T-helper 2 cell (primary cell): ENCODE results near the gene EPB41L5.

Source experiments
- DNase-seq, 5 experiments: peaks; one replicate each; pipeline versions ENCODE4 v3.0.0 to v3.0.0-alpha.2; 2012 to 2022

The EPB41L5 gene

DNA sequence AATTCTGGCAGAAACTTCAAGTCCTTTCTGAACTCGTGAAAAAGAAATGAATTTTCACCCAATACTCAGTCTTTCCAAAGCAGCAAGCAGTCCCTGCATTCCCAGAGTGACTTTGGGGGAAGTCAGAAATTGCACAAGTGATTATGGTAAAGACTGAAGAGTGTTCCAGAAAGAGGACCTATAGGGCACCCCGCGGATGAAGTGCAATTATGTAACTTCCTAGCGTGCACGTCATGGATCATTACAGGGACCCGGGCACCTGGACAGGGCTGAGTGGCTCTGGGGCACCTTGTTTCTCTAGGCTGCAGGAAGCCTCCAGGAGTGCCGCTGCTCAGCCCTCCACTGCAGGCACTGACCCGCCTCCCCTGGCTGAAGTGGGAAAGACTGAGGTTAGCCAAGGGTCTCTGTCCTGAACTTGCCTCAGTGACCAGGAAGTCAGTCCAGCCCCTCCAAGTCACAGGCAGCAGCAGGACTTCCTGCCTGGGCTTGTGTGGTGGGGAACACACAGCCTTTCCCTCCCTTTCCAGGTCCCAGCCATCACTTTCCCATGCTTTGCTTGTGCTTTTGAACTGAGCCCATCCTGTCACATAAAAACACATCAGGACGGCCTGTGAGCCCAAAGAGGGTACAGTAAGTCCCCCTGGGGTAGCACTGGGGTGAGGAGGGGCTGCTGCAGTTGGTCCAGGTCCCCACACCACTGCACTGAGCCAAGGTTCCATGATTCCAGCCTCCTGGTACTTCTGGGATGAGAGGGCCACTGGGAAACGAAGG lies 190.6 kb downstream of the EPB41L5 start:
- no peak for DNase-seq

- no peak for DNase-seq
Observed at GRCh38 chr2:120204022-120204405, 191.1 kb downstream of the EPB41L5 start.

DNA sequence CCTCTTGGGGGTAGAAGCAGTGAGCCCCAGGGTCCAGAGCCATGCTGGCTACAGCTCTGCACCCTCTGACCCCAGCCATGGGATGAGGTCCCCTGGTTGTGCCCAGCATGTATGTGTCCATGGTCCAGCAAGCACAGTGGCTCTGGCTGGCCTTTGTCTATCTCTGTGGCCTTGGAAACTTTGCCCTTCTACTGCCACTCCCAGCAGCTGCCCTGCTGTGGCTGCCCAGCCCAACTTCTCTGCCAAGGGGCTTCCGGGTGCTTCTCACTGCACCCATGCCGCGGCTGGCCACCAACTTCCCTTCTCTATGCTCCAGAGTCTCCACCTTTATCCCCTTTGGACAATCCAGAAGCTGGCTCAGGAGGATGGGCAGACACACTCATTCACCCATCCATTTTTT lies 191.5 kb downstream of the EPB41L5 start:
- DNase-seq, result no peak

DNA sequence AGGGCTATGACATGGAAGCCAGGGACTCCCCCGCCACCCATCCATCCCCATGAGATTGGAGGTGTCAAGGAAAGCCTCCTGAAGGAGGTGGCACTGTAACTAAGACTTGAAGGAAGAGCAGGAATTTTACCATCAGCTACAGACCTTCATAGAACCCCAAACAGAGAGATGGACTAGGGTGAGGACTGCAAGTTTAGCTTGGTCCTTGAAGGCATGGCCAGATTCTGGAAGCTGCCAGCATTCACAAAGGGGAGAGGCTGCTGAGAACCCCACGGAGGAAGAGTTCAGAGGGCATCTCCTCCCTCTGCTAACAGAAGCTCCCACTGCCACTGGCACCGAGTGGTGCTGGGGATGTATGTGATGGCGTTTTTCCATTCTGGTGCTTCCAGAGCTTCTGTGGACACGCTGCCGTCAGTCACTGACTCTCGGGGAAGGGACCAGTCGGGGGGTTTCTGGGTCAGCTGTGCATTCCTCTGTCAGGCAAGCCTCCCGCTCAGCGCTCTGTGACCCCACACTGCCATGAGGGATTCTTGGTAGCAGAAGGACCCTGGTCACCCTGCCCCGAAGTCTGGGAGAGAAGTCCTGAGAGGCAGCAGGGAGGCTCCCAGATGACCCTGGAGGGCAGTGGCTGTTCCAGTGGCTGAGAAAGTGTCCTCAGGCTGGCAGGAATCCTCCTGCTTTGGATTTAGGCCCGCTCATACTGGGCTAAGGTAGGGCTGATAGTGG lies 192.2 kb downstream of the EPB41L5 start:
- no peak for DNase-seq

- DNase-seq, result peak in 2 of 5 experiments; percentile 26 to 43
Observed at GRCh38 chr2:120206022-120206581, 193.2 kb downstream of the EPB41L5 start.

GRCh38 chr2:120208381-120209353 lies 195.8 kb downstream of the EPB41L5 start:
- no peak for DNase-seq

- no peak for DNase-seq
Observed at GRCh38 chr2:120209427-120210269, 196.8 kb downstream of the EPB41L5 start.

- peak in 1 of 5 experiments; percentile 74 for DNase-seq
Observed at GRCh38 chr2:120210270-120210693, 197.4 kb downstream of the EPB41L5 start.

DNA sequence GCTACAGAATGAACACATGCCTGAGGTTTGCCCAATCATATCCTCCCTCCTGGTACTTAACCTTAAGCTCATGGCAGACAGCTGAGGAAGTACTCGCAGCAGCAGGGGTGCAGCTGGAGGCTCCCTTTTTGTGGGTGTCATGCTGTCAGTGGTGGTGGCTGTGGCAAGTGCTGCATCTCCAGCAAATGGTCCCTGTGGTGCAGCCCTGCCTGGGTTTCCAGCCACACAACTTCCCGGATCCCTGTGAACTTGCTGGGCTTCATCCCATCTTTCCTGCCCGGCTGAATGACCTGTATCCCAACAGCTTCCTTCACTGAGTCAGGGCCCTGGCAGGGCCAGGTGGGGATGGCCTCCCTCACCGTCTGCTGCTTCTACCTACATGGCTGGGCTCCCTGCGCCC lies 205.3 kb downstream of the EPB41L5 start:
- DNase-seq, result no peak

DNA sequence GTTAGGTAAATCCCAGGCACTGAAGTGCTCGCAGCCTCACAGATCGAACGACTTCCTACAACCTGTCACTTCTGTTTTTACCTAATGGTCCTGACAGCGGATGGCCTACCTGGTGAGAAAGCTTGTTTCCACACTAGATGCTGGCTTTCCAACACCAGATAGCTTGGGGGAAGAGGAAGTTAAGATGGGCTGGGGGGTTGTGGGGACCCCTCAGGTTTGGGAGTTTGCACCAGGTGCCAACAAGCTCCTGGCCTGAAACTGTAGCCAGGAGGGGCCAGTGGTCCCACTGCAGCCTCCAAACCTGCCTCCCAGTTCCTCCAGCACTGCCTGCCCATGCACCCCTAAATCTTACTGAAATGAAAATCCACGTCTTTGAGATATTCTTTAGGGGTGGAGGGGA lies 206.4 kb downstream of the EPB41L5 start:
- DNase-seq, result no peak

- no peak for DNase-seq
Observed at GRCh38 chr2:120219766-120220165, 206.9 kb downstream of the EPB41L5 start.

DNA sequence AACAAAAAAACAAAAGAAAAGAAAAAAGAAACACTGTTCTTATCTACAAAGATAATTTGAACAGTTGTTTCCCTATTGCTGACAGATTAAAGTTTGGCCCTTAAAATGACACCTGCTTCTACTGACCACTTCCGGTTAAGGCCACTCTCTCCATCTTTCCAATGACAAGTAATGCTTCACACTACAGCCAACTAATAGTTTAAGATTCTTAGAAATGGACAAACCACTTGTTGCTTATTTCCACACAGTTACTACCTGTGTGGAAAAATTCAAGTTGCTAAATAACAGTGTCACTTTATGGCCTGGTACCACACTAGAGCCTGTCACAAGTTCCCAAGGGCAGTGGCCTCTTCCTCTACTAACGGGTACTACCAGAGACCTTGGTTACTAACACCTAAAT lies 207.9 kb downstream of the EPB41L5 start:
- no peak for DNase-seq

GRCh38 chr2:120221616-120222015 lies 208.7 kb downstream of the EPB41L5 start:
- no peak for DNase-seq

DNA sequence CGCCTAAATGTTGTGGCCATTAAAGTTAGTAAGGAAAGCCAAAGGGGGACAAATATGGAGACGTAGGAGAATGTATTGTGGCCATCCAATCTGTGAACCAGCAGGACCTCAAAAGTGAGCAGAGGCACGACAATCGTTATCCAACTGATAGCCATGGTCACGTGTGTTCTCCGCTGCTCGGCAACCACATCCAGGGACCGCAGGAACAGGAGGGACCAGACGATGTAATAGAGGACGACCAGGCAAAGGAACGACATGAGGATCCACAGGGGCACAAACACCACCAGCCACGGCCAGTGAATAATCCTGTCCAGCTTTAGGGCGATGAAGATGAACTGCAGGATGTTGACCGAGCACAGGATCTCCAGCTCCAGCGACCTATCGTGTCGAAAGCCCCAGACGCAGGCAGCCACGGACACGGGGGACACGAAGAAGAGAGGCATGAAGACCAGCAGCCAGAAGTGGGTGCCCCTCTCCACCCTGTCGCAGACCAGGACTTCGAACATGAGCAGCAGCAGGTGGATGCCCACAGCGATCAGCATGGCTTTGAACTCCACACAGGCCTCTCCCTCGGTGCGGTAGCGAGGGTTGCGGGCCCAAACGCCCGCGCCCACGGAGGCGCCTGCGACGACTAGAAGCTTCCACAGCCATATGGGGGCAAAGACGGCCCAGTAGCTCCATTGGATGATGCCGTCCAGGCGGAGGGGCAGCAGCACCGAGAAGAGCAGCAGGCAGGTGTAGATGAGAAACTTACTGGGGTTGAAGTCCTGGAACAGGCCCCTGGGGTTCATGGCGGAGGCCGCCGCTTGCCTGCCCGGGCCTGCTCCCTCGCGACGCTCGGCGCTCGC lies 209.5 kb downstream of the EPB41L5 start:
- no peak for DNase-seq

GRCh38 chr2:120223034-120223912 lies 210.4 kb downstream of the EPB41L5 start, which contains the start of gene TMEM185B:
Gene TMEM185B (minus strand): TSS chr2:120223400. CDS start chr2:120222976, 424 bp downstream.
- DNase-seq, result peak; percentile 83 to 89 (median 87)

DNA sequence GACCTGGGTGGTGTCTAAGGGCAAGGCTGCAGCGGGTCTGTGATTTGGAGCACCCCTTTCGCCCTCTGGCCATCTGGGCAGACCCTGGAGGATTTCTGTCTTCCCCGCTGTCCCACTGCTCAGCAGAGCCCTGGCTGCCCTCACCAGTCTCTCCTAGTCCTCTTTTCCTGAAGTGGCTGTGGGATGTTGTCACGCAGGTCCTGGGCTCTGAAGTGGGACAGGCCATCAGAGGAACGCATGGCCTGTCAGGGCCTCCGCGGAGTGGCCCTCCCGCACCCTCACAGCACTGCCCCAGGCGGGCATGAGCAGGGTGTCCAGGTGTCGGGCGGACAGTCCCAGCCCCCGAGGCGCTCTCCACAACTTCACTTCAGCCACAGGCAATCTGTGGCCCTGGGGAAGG lies 211.4 kb downstream of the EPB41L5 start:
- no peak for DNase-seq

GRCh38 chr2:120224735-120225548 lies 212.1 kb downstream of the EPB41L5 start:
- DNase-seq, result no peak

GRCh38 chr2:120225549-120226065 lies 212.7 kb downstream of the EPB41L5 start:
- DNase-seq, result no peak
